GM12878 (cell line): ENCODE results near the gene MRPS23. TPM values are rescaled to one million over a fixed set of nuclear protein-coding genes. Genes with fewer than 3 reads are reported as not detected.

Experiments used
- ATAC-seq: fragments of 200-7000 bp; cut with Tn5 transposase; 3 replicates; pipeline ENCODE4 v1.9.1; 2020; ENCODE audit warnings: mild to moderate bottlenecking, moderate library complexity
- BruUV-seq: library from RNA; stranded (reverse); fragments of 400-500 nt; replicated peaks from 2 replicates; lab custom pipeline; 2021; lab: Mats Ljungman, UMichigan
- CTCF ChIA-PET: fragments of 300-600 bp; sonication (Branson Sonifier 250); formaldehyde crosslinking; extraction: SDS; loops from one replicate; lab custom pipeline; 2021; ENCODE audit warnings: inconsistent platforms; lab: Yijun Ruan, JAX
- POLR2A ChIA-PET: fragments of 350-600 bp; formaldehyde crosslinking; extraction: SDS; loops from one replicate; lab custom pipeline; 2021; ENCODE audit warnings: inconsistent platforms; lab: Charles Lee
- RAD21 ChIA-PET: fragments of 300-600 bp; sonication (Branson Sonifier 250); formaldehyde crosslinking; loops from one replicate; lab custom pipeline; 2023; ENCODE audit warnings: antibody characterized with exemption; ENCODE audit not compliant: unreplicated experiment; lab: Charles Lee
- SMC1A ChIA-PET: fragments of 300-600 bp; sonication (Branson Sonifier 250); formaldehyde crosslinking; loops from one replicate; lab custom pipeline; 2023; ENCODE audit not compliant: unreplicated experiment, uncharacterized antibody; lab: Charles Lee
- DNase-seq: peaks from one replicate; pipeline ENCODE4 v3.0.0-alpha.2; 2011; ENCODE audit warnings: low read depth, low spot score
- FAIRE-seq: peaks from 3 replicates; lab custom pipeline; 2011; peaks lifted over from hg19 to GRCh38; lab: Jason Lieb, UNC
- H2AFZ ChIP-seq: 2 replicates; pipeline ENCODE4 v1.6.0; 2011; ENCODE audit warnings: low read depth, low read length, control low read depth; ENCODE audit not compliant: control insufficient read depth
- H3K27ac ChIP-seq: 2 replicates; pipeline ENCODE4 v1.5.1; 2011; ENCODE audit warnings: control low read depth; ENCODE audit not compliant: control insufficient read depth, insufficient read depth
- H3K27me3 ChIP-seq, 2 experiments: replicated peaks in 1 of 2; 2 replicates each; pipeline versions ENCODE4 v1.6.0 to v1.6.1; 2011; ENCODE audit warnings: low read length in 1 of 2; ENCODE audit not compliant: control insufficient read depth in 2 of 2, insufficient read depth in 2 of 2
- H3K36me3 ChIP-seq, 2 experiments: 2 replicates each; pipeline ENCODE4 v1.5.1; 2011; ENCODE audit warnings: low read length in 1 of 2; ENCODE audit not compliant: control insufficient read depth in 2 of 2, insufficient read depth in 2 of 2
- H3K4me1 ChIP-seq: 2 replicates; pipeline ENCODE4 v1.6.1; 2011; ENCODE audit warnings: mild to moderate bottlenecking, low read length, moderate library complexity, mixed read lengths; ENCODE audit not compliant: control insufficient read depth, insufficient read depth
- H3K4me2 ChIP-seq: 2 replicates; pipeline ENCODE4 v1.6.0; 2011; ENCODE audit warnings: control low read depth; ENCODE audit not compliant: control insufficient read depth, insufficient read depth
- H3K4me3 ChIP-seq: fragments of 200-600 bp; sonication (generic); 2 replicates; pipeline ENCODE4 v1.5.1; 2016
- H3K79me2 ChIP-seq: 2 replicates; pipeline ENCODE4 v1.6.0; 2011; ENCODE audit warnings: low read length; ENCODE audit not compliant: control insufficient read depth, insufficient read depth
- H3K9ac ChIP-seq: 2 replicates; pipeline ENCODE4 v1.8.0; 2011; ENCODE audit warnings: low read length, control low read depth, mixed read lengths; ENCODE audit not compliant: control insufficient read depth, insufficient read depth
- H3K9me3 ChIP-seq: replicated peaks from 3 replicates; pipeline ENCODE4 v1.5.1; 2011; ENCODE audit warnings: mild to moderate bottlenecking, low read length; ENCODE audit not compliant: control insufficient read depth, insufficient read depth
- H4K20me1 ChIP-seq: 2 replicates; pipeline ENCODE4 v1.6.0; 2011; ENCODE audit not compliant: control insufficient read depth, insufficient read depth
- CHD1 ChIP-seq: IDR thresholded peaks from 2 replicates; pipeline ENCODE4 v1.6.1; 2012; ENCODE audit warnings: low read depth, low read length, improper control_type of control experiment
- CHD2 ChIP-seq: IDR thresholded peaks from 2 replicates; pipeline ENCODE4 v1.6.1; 2011; ENCODE audit warnings: low read depth, low read length, improper control_type of control experiment, borderline replicate concordance
- GATAD2B ChIP-seq: fragments of 450-650 bp; conservative IDR thresholded peaks from 2 replicates; pipeline ENCODE4 v1.6.1; 2017; ENCODE audit warnings: low read depth, mild to moderate bottlenecking, moderate library complexity
- HCFC1 ChIP-seq: fragments of 150-350 bp; IDR thresholded peaks from 2 replicates; pipeline ENCODE4 v1.6.1; 2014; ENCODE audit warnings: low read length
- PAX8 ChIP-seq: fragments of 450-650 bp; IDR thresholded peaks from 2 replicates; pipeline ENCODE4 v1.6.1; 2017; ENCODE audit warnings: mild to moderate bottlenecking, moderate library complexity
- PML ChIP-seq: IDR thresholded peaks from 2 replicates; pipeline ENCODE4 v1.6.1; 2012; ENCODE audit warnings: low read length, inconsistent platforms
- TBL1XR1 ChIP-seq: IDR thresholded peaks from 2 replicates; pipeline ENCODE4 v1.6.1; 2012; ENCODE audit warnings: low read depth, low read length, improper control_type of control experiment
- ZZZ3 ChIP-seq: IDR thresholded peaks from 2 replicates; pipeline ENCODE4 v1.6.1; 2011; ENCODE audit warnings: low read depth; ENCODE audit not compliant: control insufficient read depth, insufficient read length
- WGBS: methylation state at CpG from one replicate; pipeline ENCODE4 v1.1.6; 2016; ENCODE audit warnings: low lambda C conversion rate; ENCODE audit not compliant: insufficient replicate concordance, insufficient coverage; ENCODE audit errors: missing lambda C conversion rate; 5-methylcytosine and 5-hydroxymethylcytosine counted together
- in situ Hi-C: fragments of 300-500 bp; cut with MboI; formaldehyde crosslinking; loops from 9 replicates; pipeline ENCODE4 v1.14.3; 2018; ENCODE audit warnings: mixed read lengths
- intact Hi-C: fragments of 100-400 bp; cut with micrococcal nuclease; formaldehyde crosslinking; loops from one replicate; pipeline ENCODE4 v1.14.2; 2022; ENCODE audit not compliant: unreplicated experiment
- polyA plus RNA-seq, 11 experiments: library from polyadenylated mRNA; depleted of rRNA in 4 of 11; unstranded in 6 of 11; stranded (reverse) in 5 of 11; fragments of >200 nt; fragmentation: Nextera tagmentation in 4 of 11; fragmentation: Illumina TruSeq in 1 of 11; extraction: Ambion mirVana in 4 of 11; extraction: Trizol in 1 of 11; gene quantifications; 1 replicate in 1 of 11; 2 replicates in 10 of 11; pipeline versions ENCODE4 v1.2.1 to v1.2.3, GENCODE V29; 2011 to 2016; ENCODE audit warnings: inconsistent platforms in 2 of 11, missing spikeins in 2 of 11, low read depth in 1 of 11
- total RNA-seq, 4 experiments: library from RNA; depleted of rRNA in 3 of 4; stranded (reverse); fragments of >200 nt in 3 of 4; fragmentation: Illumina TruSeq in 1 of 4; extraction: Trizol in 1 of 4; gene quantifications; 2 replicates each; pipeline versions ENCODE4 v1.2.1 to v1.2.3, GENCODE V29; 2013 to 2021
- TF ChIP-seq, protein P1 (sequence below): fragments of 450-650 bp; IDR thresholded peaks from 2 replicates; pipeline ENCODE4 v1.6.1; 2017; ENCODE audit warnings: low read depth, mild to moderate bottlenecking, moderate library complexity

The MRPS23 gene
- total and polyA plus RNA-seq, 10 of the 15 experiments (the other 5 are each of a cell fraction or from before 2014, with no cell fraction given), result 65.3 to 237 (median 87.9) TPM

GRCh38 chr17:57885148-57885915 lies 35.5 kb upstream of the MRPS23 start:
- intact Hi-C loops, result no loop called here
- CTCF ChIA-PET, result interaction anchor here (1.6 to 1.7 kb wide), 2 partner anchors 25 to 114 kb away, joined by 4 to 5 read pairs; no protein-coding TSS in a partner anchor
- Histone ChIP-seq H3K79me2 (no peaks in the 10 kb centered on the region), H3K9ac (no peak overlapping the region), H3K4me1 (no peaks in the 10 kb centered on the region), H2AFZ (no peak overlapping the region), H3K9me3 (no peaks in the 10 kb centered on the region), H3K4me3 (no peak overlapping the region), H4K20me1 (no peaks in the 10 kb centered on the region), H3K27ac (no peak overlapping the region), H3K27me3 (no peaks in the 10 kb centered on the region), H3K4me2 (no peak overlapping the region), H3K36me3 (no peaks in the 10 kb centered on the region)
- BruUV-seq, result no TSS peak
- DNase-seq (no peak), ATAC-seq (no peak), FAIRE-seq (no peak)
- RAD21 ChIA-PET, result no interaction called here
- SMC1A ChIA-PET, result interaction anchor here (1.3 kb wide), 1 partner anchor 95 kb away, joined by 3 read pairs; no protein-coding TSS in a partner anchor
- in situ Hi-C loops, result no loop called here
- TF ChIP-seq CHD1, result no peak
- TF ChIP-seq HCFC1, result no peak
- TF ChIP-seq CHD2, result no peak
- TF ChIP-seq TBL1XR1, result no peak
- TF ChIP-seq PML, result no peak
- TF ChIP-seq PAX8, result no peak
- TF ChIP-seq ZZZ3, result no peak
- TF ChIP-seq GATAD2B, result no peak
- TF ChIP-seq, protein P1, sequence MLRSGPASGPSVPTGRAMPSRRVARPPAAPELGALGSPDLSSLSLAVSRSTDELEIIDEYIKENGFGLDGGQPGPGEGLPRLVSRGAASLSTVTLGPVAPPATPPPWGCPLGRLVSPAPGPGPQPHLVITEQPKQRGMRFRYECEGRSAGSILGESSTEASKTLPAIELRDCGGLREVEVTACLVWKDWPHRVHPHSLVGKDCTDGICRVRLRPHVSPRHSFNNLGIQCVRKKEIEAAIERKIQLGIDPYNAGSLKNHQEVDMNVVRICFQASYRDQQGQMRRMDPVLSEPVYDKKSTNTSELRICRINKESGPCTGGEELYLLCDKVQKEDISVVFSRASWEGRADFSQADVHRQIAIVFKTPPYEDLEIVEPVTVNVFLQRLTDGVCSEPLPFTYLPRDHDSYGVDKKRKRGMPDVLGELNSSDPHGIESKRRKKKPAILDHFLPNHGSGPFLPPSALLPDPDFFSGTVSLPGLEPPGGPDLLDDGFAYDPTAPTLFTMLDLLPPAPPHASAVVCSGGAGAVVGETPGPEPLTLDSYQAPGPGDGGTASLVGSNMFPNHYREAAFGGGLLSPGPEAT, result no peak
- WGBS, result 86% methylated on average over 51 of the region's 67 CpGs
- POLR2A ChIA-PET, result no interaction called here
